Measurements from ENCODE around the gene MACF1.

Gene MACF1

DNA sequence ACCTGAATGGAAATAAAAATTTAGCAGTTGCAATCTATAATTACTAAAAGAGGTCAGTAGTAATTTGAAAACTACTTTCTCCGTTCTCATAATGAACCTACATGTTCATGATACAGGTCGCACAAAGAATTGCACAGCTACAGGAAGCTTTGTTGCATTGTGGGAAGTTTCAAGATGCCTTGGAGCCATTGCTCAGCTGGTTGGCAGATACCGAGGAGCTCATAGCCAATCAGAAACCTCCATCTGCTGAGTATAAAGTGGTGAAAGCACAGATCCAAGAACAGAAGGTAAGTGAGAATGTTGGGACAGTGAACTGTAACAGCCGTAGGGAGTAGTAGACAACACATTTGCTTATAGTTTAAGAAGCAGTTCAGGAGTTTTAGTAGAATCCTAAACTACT lies 218.1 kb downstream of the MACF1 start:
- DNase-seq (ENCODE audit: low spot score) = no peak
- TF ChIP-seq, protein P1, sequence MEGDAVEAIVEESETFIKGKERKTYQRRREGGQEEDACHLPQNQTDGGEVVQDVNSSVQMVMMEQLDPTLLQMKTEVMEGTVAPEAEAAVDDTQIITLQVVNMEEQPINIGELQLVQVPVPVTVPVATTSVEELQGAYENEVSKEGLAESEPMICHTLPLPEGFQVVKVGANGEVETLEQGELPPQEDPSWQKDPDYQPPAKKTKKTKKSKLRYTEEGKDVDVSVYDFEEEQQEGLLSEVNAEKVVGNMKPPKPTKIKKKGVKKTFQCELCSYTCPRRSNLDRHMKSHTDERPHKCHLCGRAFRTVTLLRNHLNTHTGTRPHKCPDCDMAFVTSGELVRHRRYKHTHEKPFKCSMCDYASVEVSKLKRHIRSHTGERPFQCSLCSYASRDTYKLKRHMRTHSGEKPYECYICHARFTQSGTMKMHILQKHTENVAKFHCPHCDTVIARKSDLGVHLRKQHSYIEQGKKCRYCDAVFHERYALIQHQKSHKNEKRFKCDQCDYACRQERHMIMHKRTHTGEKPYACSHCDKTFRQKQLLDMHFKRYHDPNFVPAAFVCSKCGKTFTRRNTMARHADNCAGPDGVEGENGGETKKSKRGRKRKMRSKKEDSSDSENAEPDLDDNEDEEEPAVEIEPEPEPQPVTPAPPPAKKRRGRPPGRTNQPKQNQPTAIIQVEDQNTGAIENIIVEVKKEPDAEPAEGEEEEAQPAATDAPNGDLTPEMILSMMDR (IDR thresholded peaks at IDR 0.05; ENCODE audit: extremely low read depth, missing control alignments) = no peak

DNA sequence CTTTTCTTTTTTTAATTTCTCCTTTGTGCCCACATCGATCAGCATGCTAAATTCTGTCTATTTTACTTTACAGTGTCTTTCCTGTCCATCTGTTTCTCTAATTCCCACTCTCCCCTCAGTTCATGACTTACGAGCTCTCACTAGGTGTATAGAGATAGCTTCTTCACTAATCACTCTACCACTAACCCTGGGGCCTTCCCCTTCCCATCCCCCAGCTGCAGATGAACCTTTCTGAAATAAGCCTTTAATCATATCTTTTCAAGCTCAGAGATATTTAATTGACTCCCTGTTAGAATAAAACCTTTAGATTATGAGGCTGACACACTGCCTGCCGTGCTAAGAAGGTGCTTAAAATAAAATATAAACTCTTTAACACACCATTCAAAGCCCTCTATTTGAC lies 220.7 kb downstream of the MACF1 start:
- TF ChIP-seq, protein P1 (IDR thresholded peaks at IDR 0.05; ENCODE audit: extremely low read depth, missing control alignments) = no peak
- no peak for DNase-seq (ENCODE audit: low spot score)

DNA sequence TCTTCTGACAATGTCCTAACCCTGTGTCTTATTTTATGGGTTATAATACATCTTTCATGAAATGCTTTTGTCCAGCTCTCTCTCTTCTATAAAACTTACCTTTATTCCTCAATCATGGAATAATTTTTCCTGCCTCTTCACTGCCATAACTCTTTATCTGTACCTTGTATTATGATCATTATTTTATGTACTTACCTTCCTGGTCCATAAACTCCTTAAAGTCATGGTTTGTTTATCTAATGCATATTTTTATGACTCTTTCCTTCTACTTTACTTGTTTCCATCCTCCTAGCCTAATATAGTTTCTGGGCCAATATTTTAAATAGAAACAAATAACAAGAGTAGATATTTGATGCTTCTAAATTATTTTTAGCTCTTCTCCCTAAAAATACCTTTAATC lies 221.1 kb downstream of the MACF1 start:
- TF ChIP-seq, protein P1 (IDR thresholded peaks at IDR 0.05; ENCODE audit: extremely low read depth, missing control alignments) = no peak
- DNase-seq (ENCODE audit: low spot score) = no peak

DNA sequence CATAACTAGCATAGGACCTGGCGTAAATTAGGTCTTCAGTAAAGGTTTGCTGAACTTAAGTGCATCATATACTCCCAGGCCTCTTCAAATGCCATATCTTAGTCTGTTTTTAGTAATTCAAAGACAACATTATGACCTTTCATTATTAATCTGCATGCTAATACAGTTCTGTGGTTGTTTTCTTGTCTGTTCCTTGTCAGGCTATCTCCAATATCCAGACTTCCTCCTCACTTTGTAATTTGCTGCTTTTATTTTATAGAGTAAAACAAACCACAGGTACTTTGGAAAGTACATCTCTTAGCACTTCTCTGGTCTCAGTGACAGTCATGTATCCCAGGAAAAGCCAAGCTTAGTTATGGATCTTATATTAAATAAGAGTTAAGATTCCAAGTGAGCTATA lies 221.9 kb downstream of the MACF1 start:
- TF ChIP-seq, protein P1 (IDR thresholded peaks at IDR 0.05; ENCODE audit: extremely low read depth, missing control alignments) = no peak
- no peak for DNase-seq (ENCODE audit: low spot score)

DNA sequence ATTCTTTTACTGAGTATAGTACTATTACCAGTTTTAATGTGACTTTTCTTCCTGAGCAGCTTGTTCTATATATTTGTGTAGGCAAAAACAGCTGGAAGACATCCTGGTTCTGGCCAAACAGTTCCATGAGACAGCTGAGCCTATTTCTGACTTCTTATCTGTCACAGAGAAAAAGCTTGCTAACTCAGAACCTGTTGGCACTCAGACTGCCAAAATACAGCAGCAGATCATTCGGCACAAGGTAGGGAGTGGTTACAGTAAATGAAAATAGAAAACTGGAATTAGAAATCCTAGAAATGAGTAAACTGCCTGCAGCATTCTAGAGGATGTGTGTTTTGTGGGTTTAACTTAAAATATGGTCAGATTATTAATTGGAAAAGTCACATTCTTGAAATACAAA lies 222.9 kb downstream of the MACF1 start:
- TF ChIP-seq, protein P1 (IDR thresholded peaks at IDR 0.05; ENCODE audit: extremely low read depth, missing control alignments) = no peak

DNA sequence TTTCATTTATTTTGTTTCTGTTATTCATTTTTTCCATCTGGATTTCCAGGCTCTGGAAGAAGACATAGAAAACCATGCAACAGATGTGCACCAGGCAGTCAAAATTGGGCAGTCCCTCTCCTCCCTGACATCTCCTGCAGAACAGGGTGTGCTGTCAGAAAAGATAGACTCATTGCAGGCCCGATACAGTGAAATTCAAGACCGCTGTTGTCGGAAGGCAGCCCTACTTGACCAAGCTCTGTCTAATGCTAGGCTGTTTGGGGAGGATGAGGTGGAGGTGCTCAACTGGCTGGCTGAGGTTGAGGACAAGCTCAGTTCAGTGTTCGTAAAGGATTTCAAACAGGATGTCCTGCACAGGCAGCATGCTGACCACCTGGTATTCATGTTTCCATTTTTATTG lies 223.4 kb downstream of the MACF1 start:
- TF ChIP-seq, protein P1 (IDR thresholded peaks at IDR 0.05; ENCODE audit: extremely low read depth, missing control alignments) = no peak
- DNase-seq (ENCODE audit: low spot score) = no peak

More for the DNA sequence above, 222.9 kb downstream of the MACF1 start:
- no peak for DNase-seq (ENCODE audit: low spot score)

DNA sequence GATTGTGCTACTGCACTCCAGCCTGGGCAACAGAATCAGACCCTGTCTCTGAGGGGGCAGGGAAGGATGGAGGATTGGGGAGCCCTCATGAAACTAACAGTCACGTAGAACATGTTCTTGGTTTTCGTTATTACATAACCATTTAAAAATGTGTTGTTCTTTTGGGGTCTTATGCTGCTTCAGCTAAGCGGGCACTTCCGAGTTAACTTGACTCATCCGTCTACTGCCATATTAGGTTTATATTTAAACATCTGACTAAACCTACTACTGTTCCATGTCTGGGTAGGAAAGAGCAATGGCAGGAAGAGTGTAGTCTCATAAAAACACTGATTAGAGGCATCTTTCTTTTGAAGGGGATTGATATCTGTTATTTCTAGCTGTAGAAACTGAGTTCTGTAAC lies 227.4 kb downstream of the MACF1 start:
- TF ChIP-seq, protein P1 (IDR thresholded peaks at IDR 0.05; ENCODE audit: extremely low read depth, missing control alignments) = no peak

More for the DNA sequence above, 227.4 kb downstream of the MACF1 start:
- no peak for DNase-seq (ENCODE audit: low spot score)
